Hematopoietic multipotent progenitor cell treated with erythropoietin and hydrocortisone succinate and interleukin-3 and kit ligand, for 6 days (in vitro differentiated cells): Measurements from ENCODE around the gene EFNB3.

Experiments used
- DNase-seq: peaks from one replicate; pipeline ENCODE4 v3.0.0-alpha.2; 2015

EFNB3 gene

DNA sequence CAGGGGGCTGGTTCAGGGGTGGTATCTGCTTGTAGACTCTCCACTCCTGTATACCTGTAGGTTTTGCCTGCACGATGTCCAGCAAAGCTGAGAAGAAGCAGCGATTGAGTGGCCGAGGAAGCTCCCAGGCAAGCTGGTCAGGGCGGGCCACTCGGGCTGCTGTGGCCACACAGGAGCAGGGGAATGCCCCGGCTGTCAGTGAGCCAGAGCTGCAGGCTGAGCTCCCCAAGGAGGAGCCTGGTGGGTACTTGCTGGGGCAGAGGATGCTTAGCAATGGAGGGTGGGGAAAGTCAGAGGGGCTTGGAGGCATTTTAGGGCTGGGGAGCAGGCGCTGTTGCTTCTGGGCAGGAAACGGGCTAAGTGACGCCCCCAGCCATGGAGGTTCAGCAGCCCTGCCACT is 14.7 kb downstream of the EFNB3 start:
- DNase-seq: no peak

DNA sequence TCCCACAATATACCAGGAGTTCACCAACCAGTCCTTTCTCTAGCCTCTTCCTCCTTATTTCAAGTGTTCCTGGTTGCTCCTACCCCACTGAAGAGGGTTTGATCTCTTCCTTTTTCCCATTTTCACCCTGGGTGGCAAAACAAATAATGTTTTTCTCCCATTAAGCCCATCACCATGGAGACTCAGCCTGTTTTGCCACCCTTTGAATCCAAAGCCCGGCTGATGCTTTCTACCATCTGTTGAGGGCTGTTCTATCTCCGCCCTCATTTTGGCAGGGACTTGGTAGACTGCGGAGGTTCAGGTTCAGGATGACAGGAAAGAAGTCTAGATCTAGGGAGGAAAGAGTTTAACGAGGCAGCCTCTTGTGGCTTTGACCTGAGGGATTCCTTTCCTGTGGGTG is 15.1 kb downstream of the EFNB3 start:
- DNase-seq: no peak

DNA sequence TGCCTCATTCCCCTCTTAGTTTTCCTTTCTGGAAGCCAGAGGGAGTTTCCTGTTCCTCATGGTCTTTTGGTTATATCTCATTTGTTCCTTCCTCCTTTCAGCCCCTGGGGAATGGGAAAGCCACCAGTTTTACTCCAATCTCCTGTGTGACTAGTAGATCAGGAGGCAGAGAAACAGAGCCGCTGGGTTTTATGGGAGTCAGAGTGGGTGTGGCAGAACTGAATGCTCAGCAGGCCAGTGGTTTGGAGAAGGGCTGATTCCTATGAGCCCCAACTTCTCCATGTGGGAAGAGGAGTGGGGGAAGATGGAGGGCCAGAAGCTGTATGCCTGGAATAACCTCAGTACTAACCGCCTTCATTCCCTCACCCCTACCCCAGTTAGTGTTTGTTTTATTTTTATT is 16.6 kb downstream of the EFNB3 start:
- no peak for DNase-seq

DNA sequence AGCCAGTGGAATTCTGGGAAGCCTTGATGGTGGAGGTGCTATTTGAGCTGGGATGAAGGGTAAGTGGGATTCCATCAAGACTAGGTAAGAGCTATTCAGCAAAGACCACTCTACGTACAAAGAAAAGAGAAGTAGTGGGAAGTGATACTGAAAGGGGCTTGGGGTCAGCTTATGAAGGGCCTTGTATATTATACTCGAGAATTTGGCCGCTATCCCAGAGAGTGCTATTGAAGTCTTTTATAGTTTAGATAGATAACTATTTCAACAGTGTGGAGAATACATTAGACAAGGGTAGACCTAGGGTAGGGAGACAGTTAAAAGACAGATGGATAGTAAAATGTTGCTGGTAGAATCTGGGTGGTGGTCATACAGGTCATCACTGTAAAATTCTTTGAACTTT is 22.9 kb downstream of the EFNB3 start:
- no peak for DNase-seq

DNA sequence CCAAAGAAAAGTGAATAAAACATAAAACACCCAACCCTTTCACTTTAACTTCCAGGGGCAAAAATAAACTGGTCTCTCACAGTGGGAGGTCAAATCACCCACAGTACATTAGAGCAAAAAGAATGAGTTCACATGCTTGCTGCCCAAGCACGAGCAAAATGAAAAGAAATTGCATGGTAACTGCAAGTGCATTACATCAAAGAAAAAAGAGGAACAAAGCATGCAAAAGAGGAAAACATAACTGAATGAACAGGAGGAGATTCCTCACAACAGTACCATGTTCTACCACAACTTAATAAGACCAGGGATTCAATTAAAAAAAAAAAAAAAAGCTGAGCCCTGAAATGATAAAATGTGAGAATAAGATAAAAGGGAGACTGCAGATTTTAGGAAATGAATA is 24.8 kb downstream of the EFNB3 start:
- no peak for DNase-seq

DNA sequence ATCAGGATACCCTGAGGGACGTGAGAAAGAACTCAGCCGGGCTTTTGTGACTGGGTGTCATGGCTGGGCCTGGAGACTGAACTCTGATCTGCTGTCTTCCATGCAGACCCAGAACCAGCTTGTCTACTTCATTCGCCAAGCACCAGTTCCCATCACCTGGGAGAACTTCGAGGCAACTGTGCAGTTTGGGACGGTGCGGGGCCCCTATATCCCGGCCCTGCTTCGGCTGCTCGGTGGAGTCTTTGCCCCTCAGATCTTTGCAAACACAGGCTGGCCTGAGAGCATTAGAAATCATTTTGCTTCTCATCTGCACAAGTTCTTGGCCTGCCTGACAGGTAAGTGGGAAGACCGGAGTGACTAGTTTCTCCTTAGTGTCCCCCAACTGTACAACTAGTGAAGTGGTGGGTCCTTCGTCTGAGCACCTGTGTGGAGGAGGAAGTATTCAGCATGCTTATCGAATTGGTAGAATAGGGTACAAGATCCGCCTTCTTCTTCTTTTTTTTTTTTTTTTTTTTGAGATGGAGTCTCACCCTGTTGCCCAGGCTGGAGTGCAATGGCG is 28.1 kb downstream of the EFNB3 start:
- DNase-seq: no peak

DNA sequence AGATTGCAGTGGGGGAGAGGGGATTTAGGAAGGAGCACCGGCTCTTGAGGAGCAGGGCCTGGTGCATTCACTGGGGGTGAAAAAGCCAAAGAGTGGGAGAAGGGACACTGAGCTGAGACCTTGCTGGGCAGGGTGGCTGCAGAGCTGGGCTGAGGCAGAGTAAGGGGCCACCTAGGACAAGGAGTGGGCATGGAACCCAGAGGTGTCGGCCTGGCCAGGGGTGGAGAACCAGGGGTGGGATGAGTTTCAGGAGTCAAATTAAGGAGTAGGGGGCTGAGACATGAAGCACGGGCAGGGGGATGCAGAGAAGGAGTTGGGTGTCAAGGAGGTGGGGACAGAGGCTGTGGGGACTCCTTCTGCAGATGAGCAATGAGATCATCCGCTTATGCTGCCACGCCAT is 32.6 kb downstream of the EFNB3 start:
- DNase-seq: no peak

DNA sequence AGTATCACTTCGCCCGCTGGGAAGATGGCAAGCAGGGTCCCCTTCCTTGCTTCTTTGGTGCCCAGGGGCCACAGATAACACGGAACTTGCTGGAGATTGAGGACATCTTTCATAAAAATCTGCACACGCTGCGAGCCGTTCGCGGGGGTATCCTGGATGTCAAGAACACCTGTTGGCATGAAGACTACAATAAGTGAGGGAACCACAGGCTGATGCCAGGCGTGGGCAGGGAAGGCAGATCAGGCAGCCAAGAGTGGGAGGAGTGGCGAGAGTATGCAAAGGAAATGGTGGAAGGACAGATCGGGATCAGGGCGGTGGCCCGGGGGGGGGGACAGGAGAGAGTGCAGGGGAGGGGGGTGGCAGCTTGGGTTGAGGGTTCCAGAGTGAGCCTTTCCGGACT is 34.7 kb downstream of the EFNB3 start:
- no peak for DNase-seq

DNA sequence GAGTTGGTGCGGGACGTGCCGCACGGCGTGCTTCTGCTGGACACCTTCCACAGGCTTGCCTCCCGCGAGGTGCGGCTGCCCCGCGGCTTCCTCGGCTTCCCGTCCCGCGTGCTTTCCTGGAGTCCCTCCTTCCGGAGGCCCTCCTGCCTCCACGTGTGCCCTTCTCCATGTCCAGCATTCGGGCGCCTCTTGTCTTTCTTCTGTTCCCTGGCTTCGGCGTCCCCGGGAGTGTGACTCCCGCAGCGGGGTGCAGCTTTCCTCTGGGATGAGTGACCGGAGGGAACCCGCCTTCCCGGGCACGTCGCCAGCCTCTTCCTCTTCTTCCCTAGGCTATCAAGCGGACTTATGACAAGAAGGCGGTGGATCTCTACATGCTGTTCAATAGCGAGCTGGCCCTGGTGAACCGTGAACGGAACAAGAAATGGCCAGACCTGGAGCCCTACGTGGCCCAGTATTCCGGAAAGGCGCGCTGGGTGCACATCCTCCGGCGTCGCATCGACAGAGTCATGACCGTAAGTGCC is 35.5 kb downstream of the EFNB3 start:
- no peak for DNase-seq

DNA sequence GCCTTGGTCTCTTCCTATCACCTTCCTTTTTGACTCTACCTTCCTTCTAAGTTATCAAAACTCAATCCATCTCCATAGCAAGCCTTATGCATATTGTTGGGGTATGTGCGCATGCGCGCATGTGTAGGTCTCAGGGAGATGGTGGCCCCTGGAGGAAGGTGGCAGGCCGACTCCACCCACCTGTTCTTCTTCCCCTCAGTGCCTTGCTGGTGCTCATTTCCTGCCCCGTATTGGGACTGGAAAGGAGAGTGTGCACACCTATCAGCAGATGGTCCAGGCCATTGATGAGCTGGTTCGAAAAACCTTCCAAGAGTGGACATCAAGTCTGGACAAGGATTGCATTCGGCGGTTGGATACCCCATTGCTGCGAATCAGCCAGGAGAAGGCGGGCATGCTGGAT is 37.7 kb downstream of the EFNB3 start:
- no peak for DNase-seq

DNA sequence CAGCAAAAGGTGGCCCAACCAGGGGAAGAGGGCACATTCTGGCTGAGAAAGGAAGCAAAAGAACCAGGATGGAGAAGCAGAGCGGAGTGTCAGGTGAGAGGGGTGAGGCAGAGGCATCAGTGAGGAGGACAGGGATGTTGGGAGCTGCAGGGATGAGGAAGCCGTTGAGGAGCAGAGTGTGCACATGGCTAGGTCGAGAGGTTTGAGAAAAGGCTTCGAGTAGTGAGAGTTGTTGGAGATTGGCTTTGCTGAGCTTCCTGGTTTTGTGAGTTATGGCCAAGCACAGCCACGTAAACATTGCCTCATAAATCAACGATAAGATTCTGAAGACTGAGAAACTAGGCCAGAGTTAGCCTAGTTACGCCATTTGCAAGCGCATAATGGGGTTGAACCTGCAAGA is 39.4 kb downstream of the EFNB3 start:
- peak; percentile 22 for DNase-seq

DNA sequence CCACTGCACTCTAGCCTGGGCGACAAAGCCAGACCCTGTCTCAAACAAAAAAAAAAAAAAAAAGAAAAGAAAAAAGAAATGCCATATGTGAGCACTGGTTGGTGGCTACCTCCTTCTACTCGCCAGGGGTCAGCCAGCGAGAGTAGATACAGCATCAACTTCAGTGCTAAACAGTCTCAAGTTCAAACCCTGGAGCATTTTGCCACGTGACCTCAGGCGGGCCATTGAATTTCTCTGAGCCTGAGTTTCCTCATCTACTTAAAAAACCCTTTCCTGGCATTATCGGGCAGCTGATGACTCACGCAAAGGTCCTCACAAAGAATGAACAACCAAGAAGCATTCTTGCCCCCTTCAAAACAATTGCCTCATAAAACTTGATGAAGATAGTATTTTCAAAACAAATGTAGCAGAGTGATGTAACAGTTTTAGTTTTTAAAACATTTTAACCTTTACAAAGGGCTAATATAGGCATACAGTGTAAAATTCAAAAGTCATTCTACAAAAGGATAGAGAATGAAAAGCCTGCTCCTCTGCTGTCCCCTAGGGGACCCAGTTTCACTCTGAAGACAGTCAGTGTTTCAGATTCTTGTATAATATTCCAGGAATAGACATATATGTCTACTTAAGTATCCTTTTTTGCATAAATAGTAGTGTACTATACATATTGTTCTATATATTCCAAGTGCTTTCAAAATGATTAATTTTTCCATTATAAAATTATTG is 40.9 kb downstream of the EFNB3 start:
- DNase-seq: peak; percentile 62

DNA sequence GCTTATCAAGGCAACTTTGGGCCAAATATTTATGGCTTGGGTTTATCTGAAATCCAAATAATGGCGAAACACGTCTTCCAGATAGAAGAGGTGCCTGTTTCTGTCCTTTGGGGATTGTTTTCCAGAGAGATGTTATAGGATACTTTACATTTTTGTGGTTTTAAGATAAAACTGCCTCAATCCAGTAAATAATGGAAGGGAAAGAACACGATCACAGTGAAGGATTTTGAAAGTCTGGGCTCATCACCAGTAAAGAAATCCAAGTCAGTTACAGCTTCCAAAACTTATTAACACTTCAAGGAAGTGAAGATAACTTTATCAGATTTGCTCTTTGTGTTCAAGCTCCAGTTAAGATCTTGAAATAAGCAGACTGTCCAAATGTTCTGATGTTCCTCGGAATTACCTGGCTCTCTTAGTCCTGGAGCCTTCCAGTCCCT is 42.7 kb downstream of the EFNB3 start:
- DNase-seq: no peak

DNA sequence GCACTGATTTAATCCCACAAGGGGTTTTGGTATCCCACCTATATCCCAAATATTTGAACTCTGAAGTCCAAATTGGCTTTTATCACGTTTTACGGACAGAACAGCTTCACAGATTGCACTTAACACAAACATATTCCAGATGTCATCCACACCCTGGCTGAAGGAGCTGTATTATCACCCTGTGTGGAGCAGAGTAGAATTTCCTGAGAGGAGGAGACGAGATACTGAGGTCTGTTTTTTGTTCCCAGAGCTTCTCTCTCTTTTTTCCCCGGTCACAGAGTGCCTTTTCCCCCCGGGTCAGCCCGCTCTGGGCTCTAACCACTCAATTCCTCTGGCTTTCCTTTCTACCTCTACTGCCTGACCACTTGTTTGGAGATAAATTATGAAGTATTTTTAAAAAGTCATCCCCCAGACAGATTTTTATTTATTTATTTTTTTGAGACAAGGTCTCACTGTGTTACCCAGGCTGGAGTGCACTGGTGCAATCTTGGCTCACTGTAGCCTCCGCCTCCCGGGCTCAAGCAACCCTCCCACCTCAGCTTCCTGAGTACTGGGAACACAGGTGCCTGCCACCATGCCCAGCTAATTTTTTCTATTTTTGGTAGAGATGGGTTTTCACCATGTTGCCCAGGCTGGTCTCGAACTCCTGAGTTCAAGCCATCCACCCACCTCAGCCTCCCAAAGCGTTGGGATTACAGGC is 43.2 kb downstream of the EFNB3 start:
- no peak for DNase-seq

DNA sequence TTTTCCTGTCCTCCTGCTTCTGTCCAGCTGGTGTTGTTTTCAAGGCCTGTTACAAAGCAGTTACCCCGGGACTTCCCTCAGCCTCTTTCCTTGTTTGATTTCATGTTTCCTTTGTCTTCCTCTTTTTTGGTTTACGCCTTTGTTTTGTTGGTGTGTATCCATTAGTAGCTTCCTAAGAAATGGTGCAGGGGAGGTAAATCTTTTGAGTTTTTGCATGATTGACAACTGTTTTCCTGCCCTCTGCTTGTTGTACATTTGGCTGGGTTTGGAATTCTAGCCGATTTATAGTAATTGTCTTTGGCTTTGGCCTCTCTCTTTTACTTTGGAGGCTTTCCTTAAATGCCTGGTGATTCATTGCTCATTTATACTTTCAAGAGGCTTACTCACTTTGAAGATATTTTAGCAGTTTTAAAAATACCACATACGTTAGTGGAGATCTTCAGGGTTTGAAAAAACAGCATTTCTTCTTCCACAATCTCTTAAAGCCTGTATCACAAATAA is 45.4 kb downstream of the EFNB3 start:
- DNase-seq: no peak

DNA sequence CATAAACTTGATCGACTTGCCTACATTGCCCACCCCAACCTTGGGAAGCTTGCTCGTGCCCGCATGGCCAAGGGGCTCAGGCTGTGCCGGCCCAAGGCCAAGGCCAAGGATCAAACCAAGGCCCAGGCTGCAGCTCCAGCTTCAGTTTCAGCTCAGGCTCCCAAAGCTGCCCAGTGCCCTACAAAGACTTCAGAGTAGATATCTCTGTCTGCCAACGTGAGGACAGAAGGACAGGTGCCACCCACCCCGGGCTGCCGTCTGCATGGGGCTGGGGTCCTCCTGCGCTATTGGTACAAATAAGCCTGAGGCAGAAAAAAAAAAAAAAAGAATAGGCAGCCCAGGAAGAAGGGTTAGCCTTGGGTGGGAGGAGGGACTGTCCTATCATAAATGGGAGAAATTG is 49.7 kb downstream of the EFNB3 start:
- DNase-seq: no peak

DNA sequence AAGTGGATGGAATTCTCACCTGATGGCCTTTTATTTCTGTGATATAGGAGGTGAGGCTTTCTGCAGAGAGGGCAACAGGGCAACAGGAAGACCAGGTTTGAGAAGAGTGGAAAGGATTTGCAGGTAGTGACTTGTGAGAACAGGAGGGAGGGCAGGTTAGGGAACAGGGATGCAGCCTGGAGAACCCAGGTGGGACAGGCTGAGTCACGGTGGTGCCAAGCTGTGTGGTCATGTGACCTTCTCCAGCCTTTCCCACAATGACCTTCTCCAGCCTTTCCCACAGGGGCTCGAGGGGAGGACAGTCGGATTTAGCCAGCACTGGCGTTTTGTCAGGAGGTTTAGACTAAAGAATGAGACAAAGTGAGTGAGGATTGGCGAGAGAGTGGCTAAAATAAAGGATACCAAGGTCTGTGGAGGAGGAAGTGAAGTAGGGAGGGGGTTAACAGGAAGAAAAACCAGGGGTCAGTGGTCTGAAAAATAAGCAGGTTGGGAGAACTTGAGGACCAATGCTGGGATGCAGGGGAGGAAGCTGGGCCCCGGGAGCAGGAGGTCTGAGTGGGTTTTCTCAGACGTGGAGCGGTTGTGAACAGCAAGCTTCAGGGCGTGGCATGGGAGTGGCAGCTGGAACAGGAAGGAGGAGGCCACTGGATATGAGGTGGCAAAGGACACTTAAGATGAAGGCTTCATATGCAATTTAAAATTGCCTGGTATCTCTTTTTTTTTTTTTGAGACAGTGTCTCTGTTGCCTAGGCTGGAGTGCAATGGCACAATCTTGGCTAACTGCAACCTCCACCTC is 50.3 kb downstream of the EFNB3 start:
- peak; percentile 31 for DNase-seq

DNA sequence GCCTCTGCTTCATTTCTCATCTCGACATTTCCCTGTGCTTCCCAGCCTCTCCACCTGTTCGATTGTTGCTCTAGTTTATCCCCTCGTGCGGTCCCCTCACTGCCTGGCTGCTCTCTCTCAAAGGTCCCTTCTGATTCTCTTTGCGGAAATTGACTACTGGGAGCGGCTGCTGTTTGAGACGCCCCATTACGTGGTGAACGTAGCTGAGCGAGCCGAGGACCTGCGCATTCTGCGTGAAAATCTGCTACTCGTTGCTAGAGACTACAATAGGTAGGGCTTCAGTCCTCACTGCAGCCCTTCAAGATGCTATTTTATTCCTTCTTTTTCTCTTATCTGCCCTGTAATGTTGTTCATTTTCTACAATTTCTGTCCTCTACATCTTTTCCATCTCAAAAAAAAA is 52.0 kb downstream of the EFNB3 start:
- no peak for DNase-seq
